GM21576 (cell line): ENCODE measurements around the gene BTF3L4.

Experiments used
- ATAC-seq: cut with Tn5 transposase; IDR thresholded peaks from one replicate; pipeline ENCODE4 v1.9.1; 2021; ENCODE audit warnings: mild to moderate bottlenecking, moderate library complexity; ENCODE audit not compliant: unreplicated experiment

The BTF3L4 gene

GRCh38 chr1:52122384-52122783, 66.3 kb downstream of the BTF3L4 start:
- ATAC-seq, result no peak

GRCh38 chr1:52123622-52124021, 67.5 kb downstream of the BTF3L4 start:
- ATAC-seq, result no peak

GRCh38 chr1:52125736-52126359, 69.8 kb downstream of the BTF3L4 start:
- ATAC-seq, result no peak

- no peak for ATAC-seq
These were observed 71.4 kb downstream of the BTF3L4 start for GRCh38 chr1:52127181-52128180.

GRCh38 chr1:52139817-52140540, 83.9 kb downstream of the BTF3L4 start:
- peak; percentile 67 for ATAC-seq
